ENCODE results near the gene ZFAND3. TPM values are rescaled to one million over a fixed set of nuclear protein-coding genes. Genes with fewer than 3 reads are reported as not detected.

The ZFAND3 gene
- total and polyA plus RNA-seq, 2 donors (not counting 3 experiments of a cell fraction or from before 2014, with no cell fraction given), result 15.4 to 54.2 TPM

DNA sequence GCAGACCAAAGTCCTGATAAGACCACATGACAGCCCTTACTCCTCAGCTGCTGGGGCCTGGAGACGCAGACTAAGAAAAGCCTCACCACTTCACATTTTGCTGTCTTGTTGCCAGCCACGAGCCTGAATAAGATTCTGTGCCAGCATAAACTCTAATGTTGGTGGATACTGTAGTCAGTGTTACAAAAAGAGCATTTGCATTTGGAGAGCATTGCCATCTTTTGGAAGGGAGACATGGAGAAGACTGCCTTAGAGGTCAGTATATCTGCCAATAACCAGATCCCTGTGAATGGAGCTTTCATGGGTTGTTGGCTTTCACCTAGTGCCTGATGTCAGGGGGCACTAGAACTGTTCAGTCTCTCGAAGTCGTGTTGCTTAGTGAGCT lies 315.2 kb downstream of the ZFAND3 start:
- no TSS peak for BruUV-seq (replicated peaks)
- dilution Hi-C loops (cut with MboI; ENCODE audit: extremely low pct_ligation_motif_present, low sequenced_read_pairs), result no loop called here
- POLR2A ChIA-PET, result no interaction called here

More for the DNA sequence above, 315.2 kb downstream of the ZFAND3 start:
- Histone ChIP-seq H3K27ac (ENCODE audit: insufficient read depth, low read depth, low read length) (no peak overlapping the region), H3K4me3 (replicated peaks in 1 of 3; ENCODE audit: insufficient read depth in 1 of 3, low read depth in 1 of 3, low read length in 3 of 3) (no peak overlapping the region), H3K4me2 (ENCODE audit: insufficient read depth, low read length) (no peak overlapping the region), H3K36me3 (ENCODE audit: control insufficient read depth in 2 of 2, extremely low read depth in 1 of 2, insufficient read depth in 2 of 2, low read length in 2 of 2) (peaks cover 0 to 2% of the 10 kb centered on the region in 2 experiments), H3K9ac (replicated peaks; ENCODE audit: extremely low read depth, insufficient read depth, low read length) (no peak overlapping the region), H3K27me3 (ENCODE audit: control insufficient read depth in 2 of 2, insufficient read depth in 2 of 2, low read length in 2 of 2) (no peaks in the 10 kb centered on the region), H3K79me2 (ENCODE audit: control insufficient read depth, insufficient read depth, low read length) (peaks cover 13% of the 10 kb centered on the region), H3K9me1 (replicated peaks; ENCODE audit: control insufficient read depth, extremely low read depth, insufficient read depth, low read length) (no peaks in the 10 kb centered on the region), H4K20me1 (replicated peaks; ENCODE audit: control insufficient read depth, extremely low read depth, insufficient read depth, low read length) (no peaks in the 10 kb centered on the region), H3K9me3 (replicated peaks; ENCODE audit: control insufficient read depth, insufficient read depth, low read length) (no peaks in the 10 kb centered on the region), H2AFZ (ENCODE audit: low read depth, low read length) (no peak overlapping the region), H3K4me1 (ENCODE audit: control insufficient read depth, extremely low read depth, insufficient read depth, low read length) (no peaks in the 10 kb centered on the region)
- TF ChIP-seq, protein P1, sequence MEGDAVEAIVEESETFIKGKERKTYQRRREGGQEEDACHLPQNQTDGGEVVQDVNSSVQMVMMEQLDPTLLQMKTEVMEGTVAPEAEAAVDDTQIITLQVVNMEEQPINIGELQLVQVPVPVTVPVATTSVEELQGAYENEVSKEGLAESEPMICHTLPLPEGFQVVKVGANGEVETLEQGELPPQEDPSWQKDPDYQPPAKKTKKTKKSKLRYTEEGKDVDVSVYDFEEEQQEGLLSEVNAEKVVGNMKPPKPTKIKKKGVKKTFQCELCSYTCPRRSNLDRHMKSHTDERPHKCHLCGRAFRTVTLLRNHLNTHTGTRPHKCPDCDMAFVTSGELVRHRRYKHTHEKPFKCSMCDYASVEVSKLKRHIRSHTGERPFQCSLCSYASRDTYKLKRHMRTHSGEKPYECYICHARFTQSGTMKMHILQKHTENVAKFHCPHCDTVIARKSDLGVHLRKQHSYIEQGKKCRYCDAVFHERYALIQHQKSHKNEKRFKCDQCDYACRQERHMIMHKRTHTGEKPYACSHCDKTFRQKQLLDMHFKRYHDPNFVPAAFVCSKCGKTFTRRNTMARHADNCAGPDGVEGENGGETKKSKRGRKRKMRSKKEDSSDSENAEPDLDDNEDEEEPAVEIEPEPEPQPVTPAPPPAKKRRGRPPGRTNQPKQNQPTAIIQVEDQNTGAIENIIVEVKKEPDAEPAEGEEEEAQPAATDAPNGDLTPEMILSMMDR (IDR thresholded peaks at IDR 0.05; ENCODE audit: extremely low read depth in 1 of 2, insufficient read depth in 1 of 2, low read depth in 1 of 2, low read length in 2 of 2), result no peak
- TF ChIP-seq POLR2AphosphoS5 (IDR thresholded peaks at IDR 0.05; ENCODE audit: insufficient read depth, low read depth, low read length), result no peak
- TF ChIP-seq JUN (IDR thresholded peaks at IDR 0.05; ENCODE audit: borderline replicate concordance, insufficient read depth, insufficient read length, low read depth), result no peak
- TF ChIP-seq MYC (IDR thresholded peaks at IDR 0.05; ENCODE audit: low read depth, low read length), result no peak
- TF ChIP-seq GATA2 (IDR thresholded peaks at IDR 0.05; ENCODE audit: insufficient read depth, insufficient read length, low read depth, low read length), result no peak
- TF ChIP-seq FOS (IDR thresholded peaks at IDR 0.05; ENCODE audit: borderline replicate concordance, insufficient read depth, low read length), result no peak
- TF ChIP-seq POLR2A (IDR thresholded peaks at IDR 0.05; ENCODE audit: low read depth, low read length), result no peak
- TF ChIP-seq EZH2 (IDR thresholded peaks at IDR 0.05; ENCODE audit: borderline replicate concordance, low read depth, low read length, severe bottlenecking), result no peak
- TF ChIP-seq, protein P2, sequence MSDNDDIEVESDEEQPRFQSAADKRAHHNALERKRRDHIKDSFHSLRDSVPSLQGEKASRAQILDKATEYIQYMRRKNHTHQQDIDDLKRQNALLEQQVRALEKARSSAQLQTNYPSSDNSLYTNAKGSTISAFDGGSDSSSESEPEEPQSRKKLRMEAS (IDR thresholded peaks at IDR 0.05; ENCODE audit: insufficient read depth, insufficient read length), result no peak
- CTCF ChIA-PET, result interaction anchor here (0.9 kb wide), 1 partner anchor 8 kb away, joined by 3 read pairs; no protein-coding TSS in a partner anchor
- no peak for FAIRE-seq
- intact Hi-C loops (cut with micrococcal nuclease), result no loop called here
- no peak for DNase-seq (ENCODE audit: low read depth, low spot score)
